GM23338 (cell line): ENCODE results near the gene PDE4B. TPM values are rescaled to one million over a fixed set of nuclear protein-coding genes. Genes with fewer than 3 reads are reported as not detected.
"Not testable (repeated sequence)": the region's sequence is repeated elsewhere in the genome, so short reads cannot be mapped to it uniquely, and the experiment has no call there.

Source experiments
- ATAC-seq: fragments of 200-7000 bp; cut with Tn5 transposase; 3 replicates; pipeline ENCODE4 v1.9.1; 2020
- DNase-seq: peaks from one replicate; pipeline ENCODE4 v3.0.0-alpha.2; 2015; ENCODE audit warnings: low spot score
- H2AFZ ChIP-seq: fragments of 200-600 bp; sonication (generic); 2 replicates; pipeline ENCODE4 v1.8.0; 2016; ENCODE audit warnings: antibody characterized with exemption, mild to moderate bottlenecking, moderate library complexity
- H3F3A ChIP-seq: fragments of 200-600 bp; sonication (generic); replicated peaks from 2 replicates; pipeline ENCODE4 v1.8.0; 2017; ENCODE audit warnings: antibody characterized with exemption, mixed run types, low read depth
- H3K27ac ChIP-seq: fragments of 200-600 bp; sonication (generic); 2 replicates; pipeline ENCODE4 v1.6.1; 2016; ENCODE audit warnings: low read depth
- H3K27me3 ChIP-seq: fragments of 200-600 bp; sonication (generic); 2 replicates; pipeline ENCODE4 v1.8.0; 2016; ENCODE audit warnings: mild to moderate bottlenecking, mixed run types, moderate library complexity; ENCODE audit not compliant: insufficient read depth
- H3K36me3 ChIP-seq: fragments of 200-600 bp; sonication (generic); 2 replicates; pipeline ENCODE4 v1.8.0; 2016; ENCODE audit warnings: mild to moderate bottlenecking; ENCODE audit not compliant: insufficient read depth
- H3K4me1 ChIP-seq: fragments of 200-600 bp; sonication (generic); 2 replicates; pipeline ENCODE4 v1.8.0; 2016; ENCODE audit warnings: mild to moderate bottlenecking, moderate library complexity; ENCODE audit not compliant: insufficient read depth
- H3K4me2 ChIP-seq: fragments of 200-600 bp; sonication (generic); 2 replicates; pipeline ENCODE4 v1.7.1; 2017; ENCODE audit warnings: mixed run types
- H3K4me3 ChIP-seq: fragments of 200-600 bp; sonication (generic); 2 replicates; pipeline ENCODE4 v1.6.1; 2016; ENCODE audit warnings: mixed run types
- H3K79me2 ChIP-seq: fragments of 200-600 bp; sonication (generic); replicated peaks from 2 replicates; pipeline ENCODE4 v1.8.0; 2017; ENCODE audit warnings: mild to moderate bottlenecking; ENCODE audit not compliant: insufficient read depth
- H3K9me2 ChIP-seq: fragments of 200-600 bp; sonication (generic); 2 replicates; pipeline ENCODE4 v1.8.0; 2017; ENCODE audit not compliant: insufficient read depth
- H4K20me1 ChIP-seq: fragments of 200-600 bp; sonication (generic); replicated peaks from 2 replicates; pipeline ENCODE4 v1.8.0; 2017; ENCODE audit warnings: mild to moderate bottlenecking; ENCODE audit not compliant: insufficient read depth
- H3K27ac Mint-ChIP-seq: 2 replicates; pipeline ENCODE4 v1.8.0; 2020; ENCODE audit warnings: inconsistent platforms, mild to moderate bottlenecking, moderate library complexity, mixed read lengths
- H3K27me3 Mint-ChIP-seq: 3 replicates; pipeline ENCODE4 v1.8.0; 2022; ENCODE audit warnings: low read depth, mild to moderate bottlenecking, moderate library complexity, mixed read lengths, inconsistent platforms; ENCODE audit not compliant: insufficient read depth, poor library complexity
- H3K36me3 Mint-ChIP-seq: 3 replicates; pipeline ENCODE4 v1.8.0; 2021; ENCODE audit warnings: low read depth, mild to moderate bottlenecking, inconsistent platforms, moderate library complexity, mixed read lengths
- H3K4me1 Mint-ChIP-seq: 3 replicates; pipeline ENCODE4 v1.8.0; 2020; ENCODE audit warnings: mild to moderate bottlenecking, inconsistent platforms, mixed read lengths
- H3K4me3 Mint-ChIP-seq: 3 replicates; pipeline ENCODE4 v1.8.0; 2021; ENCODE audit warnings: moderate library complexity, mild to moderate bottlenecking, inconsistent platforms, mixed read lengths
- H3K9me3 Mint-ChIP-seq: 3 replicates; pipeline ENCODE4 v1.8.0; 2020; ENCODE audit warnings: moderate library complexity, mild to moderate bottlenecking, inconsistent platforms, mixed read lengths
- CREB1 ChIP-seq: fragments of 250-450 bp; sonication (Bioruptor Pico); IDR thresholded peaks from 2 replicates; pipeline ENCODE4 v1.5.0; 2020; ENCODE audit warnings: low read depth, mild to moderate bottlenecking, moderate library complexity
- ETS1 ChIP-seq: IDR thresholded peaks from 2 replicates; pipeline ENCODE4 v1.6.1; 2016; ENCODE audit warnings: antibody characterized with exemption
- EZH2 ChIP-seq: fragments of 200-600 bp; sonication (generic); IDR thresholded peaks from one replicate; pipeline ENCODE4 v1.8.0; 2017; ENCODE audit warnings: antibody characterized with exemption, mild to moderate bottlenecking, low read depth; ENCODE audit not compliant: unreplicated experiment
- EZH2phosphoT487 ChIP-seq: fragments of 200-600 bp; sonication (generic); IDR thresholded peaks from one replicate; pipeline ENCODE4 v1.8.1; 2018; ENCODE audit warnings: antibody characterized with exemption; ENCODE audit not compliant: unreplicated experiment
- JUNB ChIP-seq: IDR thresholded peaks from one replicate; pipeline ENCODE4 v1.6.1; 2016; ENCODE audit warnings: antibody characterized with exemption; ENCODE audit not compliant: unreplicated experiment
- NANOG ChIP-seq: IDR thresholded peaks from 2 replicates; pipeline ENCODE4 v1.6.1; 2016; ENCODE audit warnings: antibody characterized with exemption, borderline replicate concordance
- REST ChIP-seq: IDR thresholded peaks from one replicate; pipeline ENCODE4 v1.6.1; 2018; ENCODE audit warnings: antibody characterized with exemption; ENCODE audit not compliant: unreplicated experiment
- ZNF114 ChIP-seq: fragments of 250-450 bp; sonication (Bioruptor Pico); IDR thresholded peaks from 2 replicates; pipeline ENCODE4 v1.5.0; 2020; ENCODE audit warnings: mild to moderate bottlenecking, moderate library complexity
- polyA plus RNA-seq: library from polyadenylated mRNA; unstranded; fragments of >200 nt; fragmentation: Nextera tagmentation; extraction: Ambion mirVana; gene quantifications from 2 replicates; pipeline ENCODE4 v1.2.1, GENCODE V29; 2016
- total RNA-seq: library from RNA; depleted of rRNA; stranded (reverse); fragments of >200 nt; shearing (Covaris generic); gene quantifications from 2 replicates; pipeline ENCODE4 v1.2.3, GENCODE V29; 2014
- TF ChIP-seq, protein P1 (sequence below), 2 experiments: fragments of 200-600 bp in 1 of 2; sonication (generic) in 1 of 2; conservative IDR thresholded peaks; 2 replicates each; pipeline versions ENCODE4 v1.5.1 to v1.6.1; 2016 to 2017; ENCODE audit warnings: antibody characterized with exemption in 2 of 2, low read depth in 2 of 2, mild to moderate bottlenecking in 2 of 2, moderate library complexity in 1 of 2

PDE4B gene
- total and polyA plus RNA-seq, 2 experiments from 2014 or later = 14.0 to 25.6 TPM

GRCh38 chr1:65850281-65850680 lies 57.6 kb downstream of the PDE4B start (continued):
- no peak for TF ChIP-seq REST
- TF ChIP-seq EZH2 = no peak
- no peak for TF ChIP-seq CREB1 (CRISPR knock-in tag)
- no peak for TF ChIP-seq JUNB
- TF ChIP-seq ETS1 = no peak
- TF ChIP-seq NANOG = no peak
- TF ChIP-seq ZNF114 (CRISPR knock-in tag) = no peak
- TF ChIP-seq, protein P1, sequence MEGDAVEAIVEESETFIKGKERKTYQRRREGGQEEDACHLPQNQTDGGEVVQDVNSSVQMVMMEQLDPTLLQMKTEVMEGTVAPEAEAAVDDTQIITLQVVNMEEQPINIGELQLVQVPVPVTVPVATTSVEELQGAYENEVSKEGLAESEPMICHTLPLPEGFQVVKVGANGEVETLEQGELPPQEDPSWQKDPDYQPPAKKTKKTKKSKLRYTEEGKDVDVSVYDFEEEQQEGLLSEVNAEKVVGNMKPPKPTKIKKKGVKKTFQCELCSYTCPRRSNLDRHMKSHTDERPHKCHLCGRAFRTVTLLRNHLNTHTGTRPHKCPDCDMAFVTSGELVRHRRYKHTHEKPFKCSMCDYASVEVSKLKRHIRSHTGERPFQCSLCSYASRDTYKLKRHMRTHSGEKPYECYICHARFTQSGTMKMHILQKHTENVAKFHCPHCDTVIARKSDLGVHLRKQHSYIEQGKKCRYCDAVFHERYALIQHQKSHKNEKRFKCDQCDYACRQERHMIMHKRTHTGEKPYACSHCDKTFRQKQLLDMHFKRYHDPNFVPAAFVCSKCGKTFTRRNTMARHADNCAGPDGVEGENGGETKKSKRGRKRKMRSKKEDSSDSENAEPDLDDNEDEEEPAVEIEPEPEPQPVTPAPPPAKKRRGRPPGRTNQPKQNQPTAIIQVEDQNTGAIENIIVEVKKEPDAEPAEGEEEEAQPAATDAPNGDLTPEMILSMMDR (conservative IDR thresholded peaks at IDR 0.05; ENCODE audit: low read depth in 2 of 2) = no peak
- no peak for TF ChIP-seq EZH2phosphoT487

DNA sequence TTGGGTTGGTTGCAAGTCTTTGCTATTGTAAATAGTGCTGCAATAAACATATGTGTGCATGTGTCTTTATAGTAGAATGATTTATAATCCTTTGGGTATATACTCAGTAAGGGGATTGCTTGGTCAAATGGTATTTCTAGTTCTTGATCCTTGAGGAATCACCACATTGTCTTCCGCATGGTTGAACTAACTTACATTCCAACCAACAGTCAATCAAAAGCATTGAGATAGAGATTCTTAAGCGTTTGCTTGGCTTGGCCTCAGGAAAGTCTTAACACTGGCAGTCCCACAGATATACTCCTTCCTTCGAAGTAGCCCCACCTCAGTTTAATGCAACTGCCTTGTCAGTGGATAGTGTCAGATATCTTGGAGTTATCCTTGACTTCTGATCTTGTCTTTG lies 63.9 kb downstream of the PDE4B start:
- not testable (repeated sequence) for H3K4me3 ChIP-seq, ATAC-seq, H3K27me3 Mint-ChIP-seq, H3K4me1 ChIP-seq, H3K9me2 ChIP-seq, H3K27me3 ChIP-seq, DNase-seq, H3K4me3 Mint-ChIP-seq, H3K27ac Mint-ChIP-seq, H3K79me2 ChIP-seq, H3K27ac ChIP-seq, H3K9me3 Mint-ChIP-seq, H3F3A ChIP-seq, H3K4me2 ChIP-seq, H3K36me3 ChIP-seq, H2AFZ ChIP-seq, H3K36me3 Mint-ChIP-seq, H4K20me1 ChIP-seq, H3K4me1 Mint-ChIP-seq
